H9 (cell line): Measurements from ENCODE around the gene TXNDC8. TPM values are rescaled to one million over a fixed set of nuclear protein-coding genes. Genes with fewer than 3 reads are reported as not detected.
"Not testable (repeated sequence)": the region's sequence is repeated elsewhere in the genome, so short reads cannot be mapped to it uniquely, and the experiment has no call there.

Experiments used
- DNase-seq: peaks from one replicate; pipeline ENCODE4 v3.0.0-alpha.2; 2017
- H2AFZ ChIP-seq: one replicate; pipeline ENCODE4 v1.6.1; 2013; ENCODE audit warnings: mild to moderate bottlenecking, low read length, control low read depth, moderate library complexity
- H2AK5ac ChIP-seq: 2 replicates; pipeline ENCODE4 v1.6.1; 2013; ENCODE audit warnings: low read length, control low read depth, mixed read lengths; ENCODE audit not compliant: insufficient read length
- H2BK120ac ChIP-seq: one replicate; pipeline ENCODE4 v1.6.1; 2013; ENCODE audit warnings: low read depth, mild to moderate bottlenecking, low read length, control low read depth, inconsistent platforms; ENCODE audit not compliant: poor library complexity, severe bottlenecking
- H2BK12ac ChIP-seq: 2 replicates; pipeline ENCODE4 v1.6.1; 2013; ENCODE audit warnings: low read length, control low read depth, mixed read lengths, low read depth; ENCODE audit not compliant: insufficient read length
- H2BK15ac ChIP-seq: 2 replicates; pipeline ENCODE4 v1.6.1; 2013; ENCODE audit warnings: low read depth, low read length, control low read depth
- H2BK20ac ChIP-seq: one replicate; pipeline ENCODE4 v1.6.1; 2013; ENCODE audit warnings: low read depth, mild to moderate bottlenecking, low read length, control low read depth, inconsistent platforms; ENCODE audit not compliant: poor library complexity, severe bottlenecking
- H2BK5ac ChIP-seq: 2 replicates; pipeline ENCODE4 v1.6.1; 2013; ENCODE audit warnings: low read length, control low read depth, mixed read lengths; ENCODE audit not compliant: insufficient read length
- H3K14ac ChIP-seq: 2 replicates; pipeline ENCODE4 v1.6.1; 2013; ENCODE audit warnings: low read length, control low read depth; ENCODE audit not compliant: insufficient read depth
- H3K18ac ChIP-seq: 2 replicates; pipeline ENCODE4 v1.6.1; 2013; ENCODE audit warnings: low read depth, mild to moderate bottlenecking, mixed read lengths, low read length, control low read depth; ENCODE audit not compliant: insufficient read length
- H3K23ac ChIP-seq: 2 replicates; pipeline ENCODE4 v1.6.1; 2013; ENCODE audit warnings: low read length, control low read depth, mixed read lengths, low read depth; ENCODE audit not compliant: insufficient read length
- H3K23me2 ChIP-seq: 2 replicates; pipeline ENCODE4 v1.6.1; 2013; ENCODE audit warnings: low read depth, mild to moderate bottlenecking, mixed read lengths, low read length, control low read depth; ENCODE audit not compliant: insufficient read length, poor library complexity, severe bottlenecking
- H3K27ac ChIP-seq: 2 replicates; pipeline ENCODE4 v1.5.1; 2013; ENCODE audit warnings: low read length, control low read depth, mixed read lengths, low read depth; ENCODE audit not compliant: insufficient read length
- H3K27me3 ChIP-seq: 2 replicates; pipeline ENCODE4 v1.6.1; 2013; ENCODE audit warnings: low read length, control low read depth, inconsistent platforms; ENCODE audit not compliant: insufficient read depth
- H3K4ac ChIP-seq: 2 replicates; pipeline ENCODE4 v1.6.1; 2013; ENCODE audit warnings: low read depth, mild to moderate bottlenecking, control low read depth, inconsistent platforms, low read length, moderate library complexity
- H3K4me1 ChIP-seq: 2 replicates; pipeline ENCODE4 v1.6.1; 2013; ENCODE audit warnings: low read length, control low read depth, inconsistent platforms; ENCODE audit not compliant: insufficient read depth
- H3K4me2 ChIP-seq: 2 replicates; pipeline ENCODE4 v1.6.1; 2013; ENCODE audit warnings: low read length, control low read depth, mixed read lengths; ENCODE audit not compliant: insufficient read length, insufficient read depth
- H3K56ac ChIP-seq: 2 replicates; pipeline ENCODE4 v1.6.1; 2013; ENCODE audit warnings: low read depth, mild to moderate bottlenecking, mixed read lengths, low read length, control low read depth; ENCODE audit not compliant: insufficient read length
- H3K79me1 ChIP-seq: 2 replicates; pipeline ENCODE4 v1.6.1; 2013; ENCODE audit warnings: low read depth, mild to moderate bottlenecking, moderate library complexity, low read length, control low read depth, inconsistent platforms; ENCODE audit not compliant: insufficient read depth, poor library complexity, severe bottlenecking
- H3K79me2 ChIP-seq: 2 replicates; pipeline ENCODE4 v1.6.1; 2013; ENCODE audit warnings: low read length, control low read depth, inconsistent platforms; ENCODE audit not compliant: insufficient read depth
- H3K9ac ChIP-seq: 2 replicates; pipeline ENCODE4 v1.6.1; 2013; ENCODE audit warnings: low read length, control low read depth, mixed read lengths; ENCODE audit not compliant: insufficient read length; ENCODE audit errors: extremely low read depth
- H3K9me3 ChIP-seq: one replicate; pipeline ENCODE4 v1.6.1; 2013; ENCODE audit warnings: low read depth, low read length, inconsistent platforms; ENCODE audit not compliant: control insufficient read depth
- H3T11ph ChIP-seq: one replicate; pipeline ENCODE4 v1.6.1; 2013; ENCODE audit warnings: mild to moderate bottlenecking, low read length, control low read depth, inconsistent platforms
- H4K20me1 ChIP-seq: one replicate; pipeline ENCODE4 v1.6.1; 2013; ENCODE audit not compliant: control insufficient read depth, insufficient read length, insufficient read depth
- H4K5ac ChIP-seq: 2 replicates; pipeline ENCODE4 v1.6.1; 2013; ENCODE audit warnings: low read depth, mild to moderate bottlenecking, mixed read lengths, low read length, control low read depth; ENCODE audit not compliant: insufficient read length
- H4K8ac ChIP-seq: replicated peaks from 2 replicates; pipeline ENCODE4 v1.6.1; 2013; ENCODE audit warnings: low read length, control low read depth, mixed read lengths, low read depth; ENCODE audit not compliant: insufficient read length
- H4K91ac ChIP-seq: 2 replicates; pipeline ENCODE4 v1.6.1; 2013; ENCODE audit warnings: low read depth, mild to moderate bottlenecking, moderate library complexity, mixed read lengths, low read length, control low read depth; ENCODE audit not compliant: insufficient read length
- H3K27ac Mint-ChIP-seq, 3 experiments: 2 replicates in 2 of 3; 3 replicates in 1 of 3; pipeline ENCODE4 v1.8.0; 2020 to 2021; ENCODE audit warnings: mixed read lengths in 3 of 3, mild to moderate bottlenecking in 1 of 3, moderate library complexity in 1 of 3
- H3K27me3 Mint-ChIP-seq: 2 replicates; pipeline ENCODE4 v1.8.0; 2021; ENCODE audit warnings: low read depth, mild to moderate bottlenecking, moderate library complexity, mixed read lengths
- H3K36me3 Mint-ChIP-seq, 3 experiments: 2 replicates in 2 of 3; 3 replicates in 1 of 3; pipeline ENCODE4 v1.8.0; 2020 to 2021; ENCODE audit warnings: low read depth in 3 of 3, mixed read lengths in 3 of 3; ENCODE audit not compliant: insufficient read depth in 1 of 3
- H3K4me1 Mint-ChIP-seq, 2 experiments: 2 replicates each; pipeline ENCODE4 v1.8.0; 2020; ENCODE audit warnings: mixed read lengths in 2 of 2
- H3K4me3 Mint-ChIP-seq, 2 experiments: 2 replicates in 1 of 2; 3 replicates in 1 of 2; pipeline ENCODE4 v1.8.0; 2020 to 2021; ENCODE audit warnings: mild to moderate bottlenecking in 2 of 2, mixed read lengths in 2 of 2, moderate library complexity in 1 of 2
- H3K9me3 Mint-ChIP-seq, 2 experiments: 2 replicates in 1 of 2; 3 replicates in 1 of 2; pipeline ENCODE4 v1.8.0; 2020; ENCODE audit warnings: mild to moderate bottlenecking in 2 of 2, mixed read lengths in 2 of 2, moderate library complexity in 1 of 2
- CTCF ChIP-seq: fragments of 200-600 bp; sonication (generic); conservative IDR thresholded peaks from 3 replicates; pipeline ENCODE4 v1.8.0; 2021; ENCODE audit warnings: antibody characterized with exemption, mild to moderate bottlenecking
- WGBS: extraction: QIAGEN DNeasy Blood & Tissue Kit; methylation state at CpG from one replicate; pipeline ENCODE4 v1.1.7; 2013; ENCODE audit warnings: missing lambda C conversion rate, low lambda C conversion rate, mixed read lengths; ENCODE audit not compliant: insufficient read length; ENCODE audit errors: extremely low coverage; 5-methylcytosine and 5-hydroxymethylcytosine counted together
- total RNA-seq: library from RNA; stranded (reverse); gene quantifications from 2 replicates; pipeline ENCODE4 v1.2.1, GENCODE V29; 2021

Gene TXNDC8
- total RNA-seq, 1 experiment from 2014 or later, result not detected

DNA sequence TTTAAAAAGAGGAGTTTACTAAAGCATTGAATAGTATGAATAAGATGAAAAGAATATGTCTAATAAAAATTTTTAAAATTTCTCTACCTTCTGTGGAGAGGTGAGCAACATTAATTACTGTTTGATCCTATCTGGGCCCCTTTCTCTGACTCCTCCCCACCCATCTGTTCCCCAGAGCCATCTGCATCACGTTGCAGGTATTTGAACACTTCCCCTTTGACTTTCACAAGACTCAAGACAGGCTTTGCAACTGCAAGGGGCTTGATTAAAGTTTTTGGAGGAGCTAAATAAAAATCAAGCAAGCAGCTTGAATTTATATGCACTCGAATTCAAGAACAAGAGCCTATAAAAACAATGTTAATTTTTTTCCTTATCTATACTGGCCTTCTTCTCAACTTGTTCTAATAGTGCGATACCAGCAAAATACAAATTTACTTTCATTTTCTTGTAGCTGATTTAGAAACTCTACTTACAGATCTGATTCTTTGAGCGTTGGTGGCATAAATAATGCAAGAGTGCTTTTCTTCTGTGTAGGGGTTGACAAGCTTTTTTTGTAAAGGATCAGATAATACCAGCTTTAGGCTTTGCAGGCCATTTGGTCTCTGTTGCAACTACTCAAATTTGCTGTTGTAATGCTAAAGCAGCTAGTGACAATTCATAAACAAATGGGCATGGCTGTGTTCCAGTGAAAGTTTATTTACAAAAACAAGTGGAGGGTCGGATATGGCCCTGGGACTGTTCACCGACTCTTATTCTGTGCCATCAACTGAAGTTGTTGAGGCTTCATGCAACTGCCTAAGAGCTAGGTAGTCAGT lies 21.2 kb downstream of the TXNDC8 start:
- H3K9me3 ChIP-seq, result no peaks in the 10 kb centered on the region
- no peak overlapping the region for H4K91ac ChIP-seq
- H3K27ac ChIP-seq, result no peak overlapping the region
- peaks cover 10 to 11% of the 10 kb centered on the region in 2 experiments for H3K4me1 Mint-ChIP-seq
- no peak overlapping the region for H2AK5ac ChIP-seq
- H3K23ac ChIP-seq, result no peak overlapping the region
- H3K56ac ChIP-seq, result no peak overlapping the region
- no peak overlapping the region for H2BK5ac ChIP-seq
- H3K27me3 Mint-ChIP-seq, result no peaks in the 10 kb centered on the region
- H2BK20ac ChIP-seq, result no peak overlapping the region
- no peaks in the 10 kb centered on the region for H3K79me2 ChIP-seq
- no peak overlapping the region for H3K4me3 Mint-ChIP-seq
- no peak overlapping the region for H2BK12ac ChIP-seq
- H3K9ac ChIP-seq, result no peak overlapping the region
- H2BK15ac ChIP-seq, result no peak overlapping the region
- H3K4ac ChIP-seq, result no peak overlapping the region
- H2BK120ac ChIP-seq, result no peak overlapping the region
- H3K18ac ChIP-seq, result no peak overlapping the region
- H4K8ac ChIP-seq, result no peak overlapping the region
- H3K79me1 ChIP-seq, result no peaks in the 10 kb centered on the region
- no peaks in the 10 kb centered on the region for H3K27me3 ChIP-seq
- no peak overlapping the region for H3K4me2 ChIP-seq
- no peak overlapping the region for H3K14ac ChIP-seq
- H4K20me1 ChIP-seq, result no peaks in the 10 kb centered on the region
- H3K4me1 ChIP-seq, result no peaks in the 10 kb centered on the region
- DNase-seq, result no peak
- no peak overlapping the region for H4K5ac ChIP-seq
- peak overlapping the region; percentile 5 to 23 (median 11); a peak in 2 of 7 replicates for H3K27ac Mint-ChIP-seq
- no peak overlapping the region for H2AFZ ChIP-seq
- WGBS, result no CpG with 5 or more reads among the region's 6 CpGs
- no peaks in the 10 kb centered on the region for H3K23me2 ChIP-seq
- H3K36me3 Mint-ChIP-seq, result peaks cover 2 to 4% (median 3%) of the 10 kb centered on the region in 3 experiments; a peak in 4 of 7 replicates
- no peak overlapping the region for H3T11ph ChIP-seq
- peaks cover 7 to 9% of the 10 kb centered on the region in 2 experiments; a peak in 3 of 5 replicates for H3K9me3 Mint-ChIP-seq
- no peak for TF ChIP-seq CTCF

DNA sequence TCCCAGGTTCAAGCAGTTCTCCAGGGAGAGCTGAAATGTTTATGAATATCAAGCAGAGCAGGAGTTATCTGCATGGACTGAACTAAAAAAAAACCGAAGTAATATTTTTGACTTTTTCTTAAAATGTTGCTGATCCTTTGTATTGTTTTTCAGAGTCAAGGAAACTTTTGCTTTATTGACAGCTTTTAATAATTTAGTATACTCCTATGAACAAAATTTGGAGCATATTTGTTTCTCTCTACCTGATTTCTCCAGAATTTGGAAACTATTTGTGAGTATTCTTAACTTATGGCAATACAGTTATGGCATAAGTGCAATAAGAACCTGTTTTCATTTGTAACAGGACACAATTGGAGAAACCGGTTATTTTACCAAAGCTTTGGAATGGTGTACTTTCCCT lies 25.7 kb downstream of the TXNDC8 start:
- not testable (repeated sequence) for H3K18ac ChIP-seq, H3K9me3 ChIP-seq, H2BK12ac ChIP-seq, H3K36me3 Mint-ChIP-seq, H2BK20ac ChIP-seq, H2BK5ac ChIP-seq, H3K23ac ChIP-seq, H3K14ac ChIP-seq, H4K5ac ChIP-seq, H3K4ac ChIP-seq, H3K9ac ChIP-seq, H2BK120ac ChIP-seq, H3K23me2 ChIP-seq, H3K79me2 ChIP-seq, H4K8ac ChIP-seq, H2AFZ ChIP-seq, H3K27ac Mint-ChIP-seq, H3K79me1 ChIP-seq, H3K56ac ChIP-seq, H4K91ac ChIP-seq, H2AK5ac ChIP-seq, H3K4me1 ChIP-seq, H3K27ac ChIP-seq, H4K20me1 ChIP-seq, H3K4me2 ChIP-seq, DNase-seq, H2BK15ac ChIP-seq, H3K27me3 ChIP-seq, H3K27me3 Mint-ChIP-seq, H3K4me3 Mint-ChIP-seq, H3T11ph ChIP-seq
- peaks cover 7 to 14% of the 10 kb centered on the region in 2 experiments; a peak in 3 of 5 replicates for H3K9me3 Mint-ChIP-seq
- H3K4me1 Mint-ChIP-seq, result peaks cover 19 to 26% of the 10 kb centered on the region in 2 experiments
- no CpG with 5 or more reads among the region's 2 CpGs for WGBS
